ENCODE results near the gene LAMP5.
A peak's percentile ranks its signal among the peaks of the same experiment; 100 is the strongest.

Gene LAMP5

GRCh38 chr20:9478771-9479170 is 35.6 kb upstream of the LAMP5 start:
- Histone ChIP-seq H3K36me3 (peaks cover 3% of the 10 kb centered on the region; the same call in 1 of the 2 replicates), H3K4me1 (peaks cover 55% of the 10 kb centered on the region), H3K27me3 (no peaks in the 10 kb centered on the region), H3K9me3 (no peaks in the 10 kb centered on the region), H3K4me3 (ENCODE audit: low read depth, low read length) (no peak overlapping the region)
- DNase-seq = no peak
- no peak for TF ChIP-seq CTCF (IDR thresholded peaks at IDR 0.05; ENCODE audit: low read depth, low read length)

GRCh38 chr20:9480066-9480465 is 34.3 kb upstream of the LAMP5 start:
- H3K27me3 ChIP-seq = no peaks in the 10 kb centered on the region
- peak overlapping the region; percentile 10; the same call in 1 of the 2 replicates for H3K4me3 ChIP-seq (ENCODE audit: low read depth, low read length)
- H3K36me3 ChIP-seq = peaks cover under 1% of the 10 kb centered on the region; the same call in 1 of the 2 replicates
- H3K4me1 ChIP-seq = peaks cover 48% of the 10 kb centered on the region
- H3K9me3 ChIP-seq = no peaks in the 10 kb centered on the region
- TF ChIP-seq CTCF (IDR thresholded peaks at IDR 0.05; ENCODE audit: low read depth, low read length) = no peak
- DNase-seq = peak; percentile 77

- no peak for DNase-seq
- H3K36me3 ChIP-seq = no peaks in the 10 kb centered on the region; the same call in 1 of the 2 replicates
- TF ChIP-seq CTCF (IDR thresholded peaks at IDR 0.05; ENCODE audit: low read depth, low read length) = no peak
Measured at GRCh38 chr20:9482180-9482579, 32.2 kb upstream of the LAMP5 start.

GRCh38 chr20:9483131-9483530 is 31.3 kb upstream of the LAMP5 start:
- H3K4me1 ChIP-seq = peaks cover 24% of the 10 kb centered on the region
- no peaks in the 10 kb centered on the region for H3K27me3 ChIP-seq

More at GRCh38 chr20:9482180-9482579, 32.2 kb upstream of the LAMP5 start:
- no peak overlapping the region for H3K4me3 ChIP-seq (ENCODE audit: low read depth, low read length)
- H3K9me3 ChIP-seq = no peaks in the 10 kb centered on the region
- H3K4me1 ChIP-seq = peaks cover 28% of the 10 kb centered on the region
- no peaks in the 10 kb centered on the region for H3K27me3 ChIP-seq

GRCh38 chr20:9485614-9486340 is 28.6 kb upstream of the LAMP5 start:
- H3K36me3 ChIP-seq = no peaks in the 10 kb centered on the region
- no peak for TF ChIP-seq CTCF (IDR thresholded peaks at IDR 0.05; ENCODE audit: low read depth, low read length)
- no peaks in the 10 kb centered on the region for H3K27me3 ChIP-seq
- DNase-seq = no peak
- no peaks in the 10 kb centered on the region for H3K9me3 ChIP-seq
- peaks cover 2% of the 10 kb centered on the region for H3K4me1 ChIP-seq
- H3K4me3 ChIP-seq (ENCODE audit: low read depth, low read length) = no peak overlapping the region

More at GRCh38 chr20:9483131-9483530, 31.3 kb upstream of the LAMP5 start:
- Histone ChIP-seq H3K9me3 (no peaks in the 10 kb centered on the region), H3K36me3 (no peaks in the 10 kb centered on the region; the same call in 1 of the 2 replicates), H3K4me3 (ENCODE audit: low read depth, low read length) (no peak overlapping the region)
- no peak for TF ChIP-seq CTCF (IDR thresholded peaks at IDR 0.05; ENCODE audit: low read depth, low read length)
- DNase-seq = no peak

- no peak overlapping the region for H3K4me3 ChIP-seq (ENCODE audit: low read depth, low read length)
- no peaks in the 10 kb centered on the region for H3K27me3 ChIP-seq
- no peak for TF ChIP-seq CTCF (IDR thresholded peaks at IDR 0.05; ENCODE audit: low read depth, low read length)
- no peaks in the 10 kb centered on the region for H3K9me3 ChIP-seq
- H3K4me1 ChIP-seq = no peaks in the 10 kb centered on the region; the same call in 1 of the 2 replicates
- DNase-seq = no peak
- H3K36me3 ChIP-seq = no peaks in the 10 kb centered on the region
Measured at GRCh38 chr20:9487231-9487630, 27.2 kb upstream of the LAMP5 start.
